M059J (cell line): ENCODE measurements around the gene MVD. TPM values are rescaled to one million over a fixed set of nuclear protein-coding genes. Genes with fewer than 3 reads are reported as not detected.

Experiments
- DNase-seq: peaks from one replicate; pipeline ENCODE4 v3.0.0-alpha.2; 2012; ENCODE audit warnings: low read depth
- total RNA-seq: library from RNA; depleted of rRNA; stranded (reverse); fragments of >200 nt; shearing (Covaris generic); gene quantifications from 2 replicates; pipeline ENCODE4 v1.2.3, GENCODE V29; 2014

MVD gene
- total RNA-seq, 1 experiment from 2014 or later = 42.4 TPM

DNA sequence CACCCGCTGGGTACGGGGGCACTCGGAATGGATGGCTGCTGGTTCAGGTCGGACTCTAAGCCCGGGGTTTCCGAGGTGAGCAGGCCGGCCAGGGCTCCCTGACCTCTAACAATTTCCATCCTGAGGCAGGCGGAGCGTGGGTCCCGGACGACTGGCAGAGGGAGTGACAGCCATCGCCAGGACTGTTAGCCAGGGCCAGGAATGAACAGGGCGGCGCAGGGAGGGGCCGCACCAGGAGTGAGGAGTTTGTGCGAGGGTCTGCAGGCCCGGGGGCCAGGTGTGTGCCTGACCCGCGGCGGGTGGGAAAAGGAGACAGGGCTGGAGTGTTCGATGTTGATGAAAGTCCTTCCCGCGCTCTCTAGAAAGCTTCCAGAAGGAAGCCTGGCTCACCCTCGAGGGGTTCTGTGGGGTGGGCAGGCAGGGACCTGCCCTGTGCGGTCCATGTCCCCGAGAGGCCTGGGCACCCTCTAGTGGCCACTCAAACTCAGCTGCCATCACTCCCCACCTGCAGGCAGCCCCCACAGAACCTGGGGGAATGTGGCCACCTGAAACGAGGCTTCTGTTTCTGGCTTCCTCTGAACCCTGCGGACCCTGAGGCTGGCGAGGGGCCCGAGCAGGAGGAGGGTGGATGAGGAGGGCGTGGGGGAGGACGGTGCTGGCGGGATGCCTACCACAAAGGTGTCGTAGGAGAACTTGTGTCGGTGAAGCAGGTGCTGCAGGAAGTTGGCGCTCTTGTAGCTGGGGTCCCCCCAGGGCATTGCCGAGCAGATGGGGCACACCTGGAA, 35.1 kb upstream of the MVD start:
- no peak for DNase-seq

DNA sequence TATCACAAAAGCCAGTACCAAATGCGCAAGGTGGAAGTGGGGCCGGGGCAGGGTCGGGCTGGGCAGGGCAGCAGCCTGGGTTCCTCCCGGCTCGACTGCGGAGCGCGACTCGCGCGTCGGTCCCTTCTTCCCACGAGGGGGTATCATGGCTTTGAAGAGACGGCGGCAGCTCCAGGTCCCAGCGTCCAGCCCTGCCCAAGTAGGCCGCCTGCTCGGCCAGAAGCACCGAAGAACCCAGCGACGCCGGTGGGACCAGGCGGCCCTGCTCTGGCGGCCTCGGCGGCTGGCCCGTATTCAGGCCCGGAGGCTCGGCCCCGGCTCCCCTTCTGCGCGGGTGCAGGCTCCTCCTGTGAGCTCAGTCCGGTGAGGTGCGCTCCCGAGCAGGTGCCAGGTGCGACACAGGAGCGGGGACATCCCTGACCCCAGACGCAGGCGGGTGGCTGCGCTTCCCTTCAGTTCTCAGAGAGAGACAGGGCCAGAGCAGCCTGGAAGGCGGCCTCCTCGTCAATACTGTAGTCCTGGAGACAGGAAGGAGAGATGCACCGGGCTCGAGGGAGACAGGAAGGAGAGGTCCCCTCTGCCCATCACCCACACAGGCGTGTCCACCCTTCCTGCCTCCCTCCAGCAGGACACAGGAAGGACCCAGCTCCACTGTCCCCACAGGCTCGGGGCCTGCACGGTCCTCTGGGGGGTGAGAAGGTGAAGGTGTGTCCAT, 34.4 kb upstream of the MVD start:
- DNase-seq = no peak

DNA sequence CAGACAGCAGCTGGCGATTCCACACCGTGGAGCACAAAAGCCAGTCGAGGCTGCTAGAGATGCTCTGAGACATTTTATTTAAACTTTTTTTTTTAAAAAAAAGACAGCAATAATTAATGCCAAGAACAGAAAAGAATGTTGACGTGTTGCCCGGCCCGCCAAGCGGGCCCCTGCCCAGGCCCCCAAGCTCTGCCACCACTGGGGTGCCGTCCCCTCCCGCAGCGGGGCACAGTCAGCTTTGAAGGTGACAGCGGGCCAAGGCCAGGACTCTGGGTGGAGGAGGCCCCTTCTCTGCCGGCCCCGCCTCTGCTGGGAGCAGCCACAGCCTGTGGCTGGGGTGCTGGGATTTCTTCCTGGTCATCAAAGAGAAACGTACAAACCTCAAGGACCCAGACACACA, 33.5 kb upstream of the MVD start:
- no peak for DNase-seq

DNA sequence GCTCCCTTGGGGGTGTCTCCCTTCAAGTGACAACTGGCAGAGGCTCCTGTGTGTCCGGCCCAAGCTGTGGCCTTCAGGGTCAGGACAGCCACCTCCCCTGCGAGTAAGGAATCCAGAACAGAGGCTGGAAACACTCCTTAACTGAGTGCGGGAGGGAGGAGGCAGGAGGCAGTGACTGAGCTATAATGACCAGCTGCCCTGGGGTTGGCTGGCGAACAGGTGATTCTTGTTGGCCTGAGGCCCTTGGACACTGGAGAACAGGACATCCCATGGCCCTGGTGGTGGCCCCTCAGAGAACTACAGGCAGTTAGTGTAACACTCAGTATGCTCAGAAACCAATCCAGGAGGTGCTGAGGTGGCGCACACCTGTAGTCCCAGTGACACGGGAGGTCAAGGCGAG, 32.9 kb upstream of the MVD start:
- DNase-seq = no peak

DNA sequence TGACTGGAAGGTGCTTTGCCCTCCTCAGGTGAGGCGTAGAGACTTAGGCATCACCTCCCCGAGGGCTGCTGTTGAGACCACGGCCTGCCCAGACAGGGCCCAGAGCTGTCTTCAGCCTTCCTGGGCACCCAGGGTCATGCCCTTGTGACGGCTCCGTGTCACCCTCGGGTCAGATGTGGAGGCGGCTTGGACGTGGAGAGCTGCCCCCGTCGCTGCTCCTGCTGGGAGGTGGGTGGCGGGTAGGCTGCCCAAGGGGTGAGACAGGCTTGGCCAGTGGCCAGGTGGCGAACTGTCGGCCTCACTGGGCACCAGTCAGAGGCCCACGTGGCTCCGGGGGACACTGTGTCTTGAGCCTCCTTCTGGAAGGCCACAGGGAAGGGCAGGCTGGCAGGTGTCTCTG, 32.3 kb upstream of the MVD start:
- DNase-seq = no peak

DNA sequence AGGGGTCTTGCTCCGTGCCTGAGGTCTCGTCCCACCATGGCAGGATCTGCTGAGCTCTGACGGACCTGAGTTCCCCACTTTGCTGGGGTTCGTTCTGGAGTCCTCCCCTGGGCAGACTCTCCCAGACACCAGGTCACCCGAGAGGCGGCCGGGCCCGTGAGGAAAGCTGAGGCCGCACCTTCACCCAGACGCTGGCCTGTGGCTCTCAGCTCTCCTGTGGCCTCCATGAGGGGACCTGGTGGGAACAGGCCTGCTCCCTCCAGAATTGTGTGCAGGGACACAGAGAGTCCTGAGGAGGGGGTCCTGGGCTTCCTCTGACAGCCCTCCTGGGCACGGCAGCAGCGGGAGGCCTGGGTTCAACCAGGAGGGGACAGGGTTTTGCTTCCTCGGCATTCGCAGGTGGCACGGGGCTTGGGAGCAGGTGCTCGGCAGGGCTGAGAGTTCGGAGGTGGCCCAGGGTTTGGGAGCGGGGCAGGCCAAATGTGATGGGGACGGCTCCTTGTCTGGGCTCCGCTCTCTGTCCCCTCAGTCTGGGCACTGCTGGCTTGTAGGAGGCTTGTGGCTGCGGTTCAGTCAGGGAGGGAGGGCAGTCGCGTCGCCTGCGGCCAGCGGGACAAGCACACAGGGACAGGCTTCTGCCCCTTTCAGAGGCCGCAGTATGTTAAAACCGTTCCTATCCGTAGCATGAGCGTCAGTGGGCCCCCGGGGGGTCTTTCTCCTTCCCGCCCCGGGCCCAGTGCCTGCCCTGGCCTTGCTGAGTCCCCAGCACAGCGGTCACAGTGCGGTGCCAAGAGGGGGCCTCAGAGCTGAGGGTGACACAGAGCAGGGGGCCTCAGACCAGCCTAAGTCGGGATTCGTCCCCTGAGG, 31.6 kb upstream of the MVD start:
- DNase-seq = no peak

DNA sequence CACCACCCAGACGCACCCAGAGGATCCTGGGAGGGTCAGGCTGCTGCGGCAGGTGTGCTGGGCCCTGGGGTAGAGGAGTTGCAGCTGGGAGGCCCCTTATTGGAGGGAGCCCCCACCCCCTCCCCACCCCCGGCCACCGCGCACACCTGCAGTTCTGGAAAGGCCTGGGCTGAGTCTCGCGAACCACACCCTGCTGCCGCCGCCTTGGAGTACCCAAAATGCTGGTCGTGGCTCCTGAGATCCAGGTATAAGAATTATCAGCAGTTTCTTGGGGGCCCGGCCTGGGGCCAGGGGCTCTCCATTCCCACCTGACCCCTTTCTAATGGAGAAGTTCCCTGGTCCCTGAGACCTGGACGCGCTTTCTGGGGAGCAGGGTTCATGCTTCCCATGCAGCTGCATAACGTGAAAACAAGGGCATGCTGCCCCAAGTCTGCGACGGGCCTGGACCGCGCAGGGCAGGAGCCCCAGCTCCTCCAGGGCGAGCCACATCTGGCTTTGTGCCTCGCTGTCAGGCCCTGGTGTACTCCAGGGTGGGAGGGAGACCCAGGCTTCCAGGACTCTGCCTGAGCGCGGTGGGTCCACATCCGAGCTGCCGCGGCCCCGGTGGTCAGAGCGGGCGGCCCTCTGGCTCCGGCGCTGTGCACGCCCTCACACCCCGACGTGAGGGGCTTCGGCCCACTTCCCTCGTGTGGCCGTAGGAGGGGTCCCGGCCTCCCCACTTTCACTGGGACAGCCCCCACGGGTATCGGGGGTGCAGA, 30.7 kb upstream of the MVD start:
- no peak for DNase-seq

DNA sequence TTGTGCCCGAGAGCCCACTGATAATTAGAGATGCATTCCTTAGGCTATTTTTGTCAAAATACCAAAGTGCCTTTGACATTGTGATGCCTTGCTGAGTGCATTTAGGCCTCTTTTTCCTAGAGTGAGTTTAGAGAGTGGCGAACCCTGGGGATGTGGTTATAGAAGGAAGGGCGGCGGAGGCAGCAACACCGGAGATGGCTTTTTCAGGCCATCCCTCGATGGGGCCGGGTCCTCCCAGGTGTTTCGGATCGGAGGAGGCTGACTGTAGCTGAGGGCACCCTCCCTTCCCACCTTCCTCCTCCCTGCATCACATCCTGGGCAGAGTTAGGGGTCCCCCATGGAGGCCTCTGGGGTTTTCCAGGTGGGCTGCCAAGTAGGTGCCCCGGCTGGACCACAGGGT, 30.0 kb upstream of the MVD start:
- no peak for DNase-seq

DNA sequence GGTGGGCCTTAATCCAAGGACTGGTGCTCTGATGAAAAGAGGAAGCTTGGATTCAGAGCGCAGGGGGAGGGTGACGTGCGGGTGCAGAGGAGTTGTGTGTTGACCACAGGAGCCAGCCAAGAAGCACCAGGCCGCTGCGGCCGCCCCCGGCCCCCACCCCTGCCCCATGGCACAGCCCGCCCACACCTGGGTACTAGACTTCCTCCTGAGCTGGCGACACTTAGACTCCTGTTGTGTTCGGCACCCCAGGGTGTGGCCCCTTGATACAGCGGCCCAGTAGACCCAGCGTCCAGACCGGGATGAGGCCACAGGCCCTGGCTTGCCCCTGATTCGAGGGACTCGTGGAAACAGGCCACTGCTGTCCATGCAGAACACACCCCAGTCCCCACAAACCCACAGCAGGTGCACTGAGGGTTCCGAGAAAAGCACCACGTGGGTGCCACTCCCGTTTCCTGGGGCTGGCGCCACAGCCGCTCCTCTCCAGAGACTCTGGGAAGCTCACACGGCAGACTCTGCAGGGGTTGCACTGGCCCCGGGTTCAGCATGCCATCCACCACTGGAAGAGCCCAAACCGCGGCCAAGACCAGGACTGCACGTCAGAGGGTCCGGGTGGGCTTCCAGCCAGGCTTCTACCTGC, 29.2 kb upstream of the MVD start:
- no peak for DNase-seq

DNA sequence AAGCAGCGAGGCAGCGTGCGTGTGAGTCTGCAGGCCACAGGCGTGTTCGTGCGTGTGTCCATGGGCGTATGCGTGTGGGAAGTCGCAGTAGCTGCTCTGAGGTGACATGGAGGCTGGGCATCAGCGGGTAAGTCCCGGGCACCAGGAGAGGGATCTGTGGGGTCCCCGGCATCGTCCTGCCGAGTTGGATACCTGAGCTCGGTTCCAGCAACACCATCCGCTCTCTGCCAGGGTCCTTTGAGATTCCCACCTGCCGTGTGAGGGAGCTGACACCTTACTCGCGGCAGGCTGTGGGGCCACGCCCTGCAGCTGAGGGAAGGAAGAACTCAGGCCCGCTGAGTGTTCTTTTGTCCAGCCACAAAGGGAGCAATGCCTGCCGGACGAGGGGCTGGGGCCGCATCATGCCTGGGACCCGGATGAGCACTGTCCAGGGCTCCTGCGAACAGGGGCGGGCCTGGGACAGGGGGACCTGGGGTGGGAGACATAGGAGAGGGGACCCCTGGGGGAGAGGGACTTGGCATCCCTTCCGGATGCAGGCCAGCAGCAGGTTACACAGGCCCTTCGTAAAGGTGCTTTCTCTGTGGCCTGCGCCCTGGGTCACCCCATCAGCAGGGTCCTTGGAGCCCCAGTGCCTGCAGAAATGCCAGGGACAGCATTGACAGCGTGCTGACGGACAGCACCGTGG, 28.4 kb upstream of the MVD start:
- no peak for DNase-seq

DNA sequence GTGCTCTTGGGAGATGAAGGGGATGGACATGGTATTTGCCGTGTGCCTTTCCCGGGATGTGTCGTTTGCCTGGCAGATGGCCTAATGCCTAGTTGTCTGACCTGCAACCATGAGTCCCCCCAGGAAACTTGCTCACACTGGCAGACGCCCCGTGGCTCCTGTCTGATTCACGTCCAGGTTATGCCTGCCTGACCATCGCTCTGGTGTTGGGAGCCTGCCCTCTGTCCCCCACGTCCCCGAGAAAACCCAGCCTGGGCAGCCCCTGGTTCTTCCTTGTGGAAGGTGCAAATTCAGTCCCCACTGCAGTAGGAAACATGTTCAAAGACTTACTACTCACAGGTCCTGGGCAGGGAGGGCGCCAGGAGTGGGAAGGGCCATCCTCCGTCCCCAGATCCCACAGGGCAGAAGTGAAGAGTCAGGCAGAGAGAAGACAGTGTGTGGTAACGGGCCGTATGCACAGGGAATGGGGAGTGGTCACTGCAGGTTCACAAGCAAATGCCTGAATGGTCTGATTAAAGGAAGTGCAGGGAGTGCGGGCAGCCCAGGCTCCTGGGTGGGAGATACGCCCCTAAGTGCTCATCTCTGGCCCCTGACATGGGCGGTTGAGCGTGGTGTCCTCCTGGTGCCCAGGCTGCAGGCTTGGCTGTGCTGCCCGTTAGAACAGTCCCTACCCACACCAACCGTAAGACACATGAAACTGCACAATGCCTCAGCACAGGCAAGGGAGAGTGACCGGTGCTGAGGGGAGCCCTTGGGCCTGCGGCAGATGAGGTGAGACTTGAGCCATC, 27.6 kb upstream of the MVD start:
- DNase-seq = no peak

DNA sequence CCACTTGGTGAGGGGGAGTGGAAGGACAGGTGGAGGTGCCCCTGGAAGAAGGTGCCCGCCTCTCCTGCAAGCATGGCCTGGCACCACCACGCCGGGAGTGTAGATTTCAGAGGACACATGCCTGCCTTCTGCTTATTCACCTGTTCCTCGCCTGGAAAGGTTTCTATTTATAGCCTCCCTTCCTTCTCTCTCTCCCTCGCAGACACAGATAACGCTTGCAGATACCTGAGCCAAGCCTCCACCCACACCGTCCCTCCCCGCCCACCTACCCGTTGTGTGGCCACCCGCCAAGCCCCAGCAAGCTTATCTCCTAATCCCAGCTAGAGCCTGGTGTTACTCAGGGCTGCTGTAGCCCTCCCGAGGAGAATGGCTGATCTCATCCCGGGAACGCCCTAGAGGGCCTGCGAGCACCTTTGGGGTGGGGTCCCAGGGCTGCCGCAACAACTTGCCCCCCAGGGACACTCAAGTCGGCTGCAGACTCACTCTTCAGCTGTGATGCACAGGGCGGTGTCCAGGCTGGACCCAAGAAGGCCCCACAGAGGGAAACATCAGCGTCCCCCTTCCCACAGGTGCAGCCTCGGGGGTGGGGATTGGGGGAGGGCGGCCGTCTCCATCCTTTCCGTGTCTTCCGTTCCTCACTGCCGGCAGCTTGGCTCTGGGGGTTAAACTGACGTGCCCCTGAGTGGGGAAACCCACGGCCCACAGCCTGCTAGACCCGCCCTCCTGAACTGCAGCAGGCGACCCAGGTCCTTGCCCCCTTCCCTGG, 25.3 kb upstream of the MVD start:
- no peak for DNase-seq

DNA sequence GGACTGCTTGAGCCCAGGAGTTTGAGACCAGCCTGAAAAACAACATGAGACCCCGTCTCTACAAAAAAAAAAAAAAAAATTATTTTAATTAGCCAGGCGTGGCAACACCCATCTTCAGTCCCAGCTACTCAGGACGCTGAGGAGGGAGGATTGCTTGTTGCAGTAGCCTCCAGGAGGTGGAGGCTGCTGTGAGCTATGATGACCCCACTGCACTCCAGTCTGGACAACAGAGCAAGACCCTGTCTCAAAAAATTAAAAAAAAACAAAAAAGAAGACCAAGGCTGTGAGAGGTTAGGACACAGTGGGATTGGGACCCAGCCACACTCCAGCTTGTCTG, 24.8 kb upstream of the MVD start:
- DNase-seq = no peak

DNA sequence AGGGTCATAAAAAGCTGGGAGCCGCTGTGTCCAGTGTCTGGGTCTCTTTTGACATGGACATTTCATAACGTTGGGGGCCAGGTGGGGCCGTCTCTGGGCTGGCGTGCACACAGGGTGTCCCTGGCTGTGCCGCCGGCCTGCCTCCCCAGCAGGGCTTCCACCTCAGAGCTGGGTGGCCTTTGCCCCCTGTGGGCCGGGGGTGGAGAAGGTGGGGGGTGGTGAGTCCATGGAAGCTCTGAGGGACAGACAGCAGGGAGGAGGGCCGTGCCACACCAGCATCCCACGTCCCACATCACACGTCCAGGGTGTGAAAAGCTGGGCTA, 24.3 kb upstream of the MVD start:
- no peak for DNase-seq

DNA sequence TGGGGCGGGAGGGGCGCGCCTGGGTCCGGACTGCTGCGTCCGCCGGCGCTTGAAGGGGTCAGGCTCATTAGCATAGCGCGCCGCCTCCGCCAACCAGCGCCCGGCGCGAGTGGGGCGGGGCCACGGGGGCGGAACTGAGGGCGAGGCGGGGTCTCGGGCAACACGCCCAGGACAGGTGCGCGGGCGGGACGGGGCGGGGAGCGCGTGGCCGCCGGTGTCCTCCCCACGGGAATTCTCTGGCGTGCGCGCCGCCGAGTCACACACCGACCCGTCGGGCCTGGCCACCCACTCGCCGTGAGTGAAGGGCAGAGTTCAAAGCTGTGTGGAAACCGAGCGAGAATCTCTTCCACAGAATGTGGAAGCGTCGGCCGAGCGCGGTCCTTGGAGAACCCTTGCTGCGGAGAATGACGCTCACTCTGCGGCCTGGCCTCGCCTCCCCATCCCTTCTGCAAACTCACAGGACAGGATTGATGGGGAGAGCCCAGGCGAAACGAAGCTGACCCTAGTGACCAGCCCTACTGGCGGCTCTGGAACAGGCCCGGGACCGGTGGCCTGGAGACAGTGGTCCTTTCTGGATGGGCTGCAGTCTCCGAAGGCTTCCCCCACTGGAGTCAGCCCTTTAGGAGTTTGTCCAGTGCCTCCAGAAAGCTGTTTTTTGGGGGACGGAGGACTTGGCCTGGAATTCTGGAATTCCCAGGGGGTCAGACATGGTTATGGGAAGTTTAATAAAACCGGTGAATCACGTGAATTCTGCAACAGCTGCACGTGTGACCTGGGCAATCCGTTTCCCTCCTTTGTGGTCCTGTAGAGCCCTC, 23.8 kb upstream of the MVD start, which contains the start of gene SNAI3:
SNAI3 (minus strand) TSS at position 69 of the 815 bp plus-strand sequence. CDS start 101 bp downstream, outside the sequence.
- DNase-seq = peak; percentile 44

DNA sequence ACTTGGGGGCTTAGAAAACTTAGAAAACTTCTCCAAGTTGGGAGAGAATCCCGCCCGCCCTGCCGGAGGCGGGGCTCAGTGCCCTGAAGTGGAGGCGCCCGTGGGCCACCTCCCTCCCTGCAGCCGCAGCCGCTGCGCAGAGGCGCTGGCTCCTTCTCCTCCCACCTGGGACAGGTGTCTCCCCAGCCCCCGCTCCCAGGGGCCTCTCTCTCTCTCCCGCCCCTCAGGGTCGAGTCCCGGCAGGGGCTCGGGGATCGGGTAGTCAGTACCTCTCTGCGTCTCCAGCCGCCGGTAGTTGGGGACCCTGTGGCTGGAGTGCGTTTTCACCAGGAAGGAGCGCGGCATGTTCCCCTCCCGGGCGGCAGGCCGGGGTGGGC, 23.2 kb upstream of the MVD start:
- DNase-seq = no peak

DNA sequence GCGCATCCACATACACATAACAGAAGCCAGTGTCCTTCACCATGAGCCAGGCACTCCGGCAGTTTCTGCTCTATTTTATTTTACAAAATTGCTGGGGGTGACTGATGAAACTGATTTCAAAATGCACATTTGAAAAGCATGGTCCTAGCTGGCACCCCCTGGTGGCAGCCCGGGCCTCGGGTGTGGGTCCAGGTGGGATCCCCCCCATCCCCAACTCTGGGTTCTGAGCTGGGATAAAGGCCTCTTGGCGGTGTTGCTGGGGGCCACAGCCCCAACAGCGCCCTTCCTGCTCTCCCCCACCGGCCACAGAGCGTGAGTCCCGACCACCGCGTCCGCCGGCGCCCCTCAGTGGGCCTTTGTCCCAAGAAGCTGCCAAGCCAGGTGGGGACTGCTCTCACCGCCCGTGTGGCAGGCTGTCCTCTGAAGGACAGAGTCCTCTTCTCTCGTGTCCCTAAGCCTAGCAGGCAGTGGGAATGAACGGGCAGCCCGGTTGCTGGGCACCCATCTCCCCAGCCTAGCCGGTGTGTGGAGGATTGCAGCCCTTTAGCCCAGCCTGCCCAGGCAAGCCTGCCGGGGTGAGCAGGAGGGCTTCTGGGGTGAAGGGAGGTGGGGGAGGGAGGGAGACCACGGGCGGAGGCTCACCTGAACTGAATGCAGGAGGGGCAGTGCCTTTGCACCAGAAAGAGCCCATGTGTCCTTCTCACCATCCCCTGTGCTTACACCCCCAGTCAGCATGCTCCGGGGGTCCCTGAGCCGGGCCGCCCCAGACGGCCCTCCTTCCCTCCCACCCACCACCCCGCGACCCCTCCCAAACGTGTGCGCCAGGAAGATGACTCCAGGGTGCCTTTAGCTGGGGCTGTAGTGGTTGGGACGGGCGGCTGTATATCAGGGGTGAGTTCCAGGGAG, 22.5 kb upstream of the MVD start:
- DNase-seq = peak; percentile 33
